ENCODE results near the gene ATP2B2.

The ATP2B2 gene

DNA sequence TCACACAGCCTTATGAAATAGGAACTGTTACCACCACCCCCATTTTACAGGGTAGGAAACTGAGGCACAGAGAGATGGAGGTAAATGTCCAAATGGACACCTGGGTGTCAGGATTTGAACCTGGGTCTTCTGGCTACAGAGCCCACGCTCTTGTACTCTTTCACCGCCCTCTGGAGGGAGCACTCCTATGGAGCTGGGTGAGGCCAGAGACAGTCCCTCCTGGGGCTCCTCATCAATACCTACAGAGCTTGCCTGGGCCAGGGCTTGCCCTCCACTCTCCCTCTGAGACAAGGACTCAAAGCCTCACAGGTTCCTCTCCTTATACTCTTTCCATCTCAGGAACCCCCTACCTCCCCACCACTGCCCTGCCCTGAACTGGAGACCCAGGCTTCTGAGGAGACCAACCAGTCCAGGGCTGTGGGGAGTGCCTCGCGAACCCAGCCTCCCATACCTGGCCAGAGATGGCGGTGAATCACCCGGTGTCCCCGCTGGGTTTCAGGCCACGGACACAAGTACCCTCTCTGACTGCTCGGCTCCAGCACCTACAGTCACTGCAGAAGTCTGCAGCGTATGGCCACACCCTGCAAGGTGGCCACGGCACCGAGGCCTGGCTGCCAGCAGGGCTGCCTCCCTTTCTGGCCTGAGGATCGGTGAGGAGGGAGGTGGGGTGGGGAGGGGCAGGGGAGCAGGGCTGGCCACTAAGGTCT is 22.1 kb upstream of the ATP2B2 start:
- no peak for ATAC-seq (ENCODE audit: insufficient read depth, low read depth)
- TF ChIP-seq, protein P1, sequence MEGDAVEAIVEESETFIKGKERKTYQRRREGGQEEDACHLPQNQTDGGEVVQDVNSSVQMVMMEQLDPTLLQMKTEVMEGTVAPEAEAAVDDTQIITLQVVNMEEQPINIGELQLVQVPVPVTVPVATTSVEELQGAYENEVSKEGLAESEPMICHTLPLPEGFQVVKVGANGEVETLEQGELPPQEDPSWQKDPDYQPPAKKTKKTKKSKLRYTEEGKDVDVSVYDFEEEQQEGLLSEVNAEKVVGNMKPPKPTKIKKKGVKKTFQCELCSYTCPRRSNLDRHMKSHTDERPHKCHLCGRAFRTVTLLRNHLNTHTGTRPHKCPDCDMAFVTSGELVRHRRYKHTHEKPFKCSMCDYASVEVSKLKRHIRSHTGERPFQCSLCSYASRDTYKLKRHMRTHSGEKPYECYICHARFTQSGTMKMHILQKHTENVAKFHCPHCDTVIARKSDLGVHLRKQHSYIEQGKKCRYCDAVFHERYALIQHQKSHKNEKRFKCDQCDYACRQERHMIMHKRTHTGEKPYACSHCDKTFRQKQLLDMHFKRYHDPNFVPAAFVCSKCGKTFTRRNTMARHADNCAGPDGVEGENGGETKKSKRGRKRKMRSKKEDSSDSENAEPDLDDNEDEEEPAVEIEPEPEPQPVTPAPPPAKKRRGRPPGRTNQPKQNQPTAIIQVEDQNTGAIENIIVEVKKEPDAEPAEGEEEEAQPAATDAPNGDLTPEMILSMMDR (IDR thresholded peaks at IDR 0.05; ENCODE audit: borderline replicate concordance, extremely low read depth, low read length, poor library complexity, severe bottlenecking): no peak
- TF ChIP-seq EZH2 (IDR thresholded peaks at IDR 0.05; ENCODE audit: borderline replicate concordance, low read depth, low read length, severe bottlenecking): no peak
- Histone ChIP-seq H2AFZ (ENCODE audit: low read depth, low read length) (no peak overlapping the region), H3K4me1 (ENCODE audit: insufficient read depth, low read length) (no peaks in the 10 kb centered on the region), H3K4me3 (ENCODE audit: low read depth in 1 of 2, low read length in 2 of 2) (no peak overlapping the region), H3K27me3 (ENCODE audit: insufficient read depth, low read length, poor library complexity) (no peaks in the 10 kb centered on the region), H3K9ac (ENCODE audit: low read depth, low read length) (no peak overlapping the region), H4K20me1 (ENCODE audit: insufficient read depth, low read length) (no peaks in the 10 kb centered on the region; the same call in 1 of the 2 replicates), H3K27ac (ENCODE audit: low read length) (no peak overlapping the region), H3K4me2 (ENCODE audit: insufficient read depth, low read length) (no peak overlapping the region), H3K9me3 (ENCODE audit: insufficient read depth, low read length, severe bottlenecking) (no peaks in the 10 kb centered on the region), H3K36me3 (ENCODE audit: insufficient read depth, low read length) (no peaks in the 10 kb centered on the region), H3K79me2 (ENCODE audit: insufficient read depth, low read length) (no peaks in the 10 kb centered on the region)
- no peak for DNase-seq

DNA sequence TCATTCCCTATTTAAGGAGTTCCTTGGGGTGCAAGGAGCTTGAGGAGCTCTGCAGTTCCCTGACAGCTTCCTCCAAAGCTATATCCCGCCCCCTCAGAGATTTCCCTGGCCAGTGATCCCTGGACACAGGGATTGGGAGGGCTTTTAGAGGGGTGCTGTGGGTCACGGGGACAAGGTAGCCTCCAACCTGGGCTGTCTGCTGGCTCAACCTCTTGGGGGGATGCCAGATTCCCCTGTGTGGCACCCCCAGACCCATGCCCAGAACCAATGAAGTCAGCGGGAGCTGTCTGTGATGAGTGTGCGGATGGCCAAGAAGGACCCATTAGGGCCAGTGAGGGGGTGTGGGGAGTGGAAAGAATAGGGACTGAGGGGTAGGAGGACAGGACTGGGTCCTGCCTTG is 21.0 kb upstream of the ATP2B2 start:
- Histone ChIP-seq H4K20me1 (ENCODE audit: insufficient read depth, low read length) (no peaks in the 10 kb centered on the region; the same call in 1 of the 2 replicates), H2AFZ (ENCODE audit: low read depth, low read length) (no peak overlapping the region), H3K79me2 (ENCODE audit: insufficient read depth, low read length) (no peaks in the 10 kb centered on the region), H3K9me3 (ENCODE audit: insufficient read depth, low read length, severe bottlenecking) (no peaks in the 10 kb centered on the region), H3K27me3 (ENCODE audit: insufficient read depth, low read length, poor library complexity) (no peaks in the 10 kb centered on the region), H3K4me1 (ENCODE audit: insufficient read depth, low read length) (no peaks in the 10 kb centered on the region), H3K27ac (ENCODE audit: low read length) (no peak overlapping the region), H3K9ac (ENCODE audit: low read depth, low read length) (no peak overlapping the region), H3K36me3 (ENCODE audit: insufficient read depth, low read length) (no peaks in the 10 kb centered on the region), H3K4me3 (ENCODE audit: low read depth in 1 of 2, low read length in 2 of 2) (no peak overlapping the region), H3K4me2 (ENCODE audit: insufficient read depth, low read length) (no peak overlapping the region)
- ATAC-seq (ENCODE audit: insufficient read depth, low read depth) (no peak), DNase-seq (no peak)
- no peak for TF ChIP-seq EZH2 (IDR thresholded peaks at IDR 0.05; ENCODE audit: borderline replicate concordance, low read depth, low read length, severe bottlenecking)
- TF ChIP-seq, protein P1 (IDR thresholded peaks at IDR 0.05; ENCODE audit: borderline replicate concordance, extremely low read depth, low read length, poor library complexity, severe bottlenecking): no peak

DNA sequence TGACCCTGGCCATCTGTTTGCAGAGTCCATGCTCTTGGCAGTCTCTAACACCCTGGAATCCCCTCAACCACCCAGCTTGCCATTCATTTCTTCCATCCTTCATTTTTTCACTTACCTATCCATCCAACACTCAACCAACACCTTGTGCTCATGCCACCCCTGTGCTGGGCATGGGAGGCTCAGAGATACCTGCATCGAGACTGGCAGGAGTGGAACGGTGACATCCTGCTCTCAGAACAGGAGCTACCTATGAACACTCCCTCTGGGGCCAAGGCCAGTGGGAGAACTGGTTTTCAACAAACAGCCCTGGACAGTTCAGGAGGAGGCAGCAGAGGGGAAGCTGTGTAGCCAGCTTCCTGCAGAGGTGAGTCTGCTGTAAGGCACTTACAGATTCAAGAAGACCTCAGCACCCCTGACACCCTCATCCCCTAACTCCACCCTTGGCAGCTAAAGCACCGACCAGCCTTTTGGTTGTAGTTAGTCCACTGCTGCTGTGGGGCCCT is 19.5 kb upstream of the ATP2B2 start:
- Histone ChIP-seq H2AFZ (ENCODE audit: low read depth, low read length) (no peak overlapping the region), H3K27ac (ENCODE audit: low read length) (no peak overlapping the region), H3K36me3 (ENCODE audit: insufficient read depth, low read length) (no peaks in the 10 kb centered on the region), H3K4me2 (ENCODE audit: insufficient read depth, low read length) (no peak overlapping the region), H4K20me1 (ENCODE audit: insufficient read depth, low read length) (no peaks in the 10 kb centered on the region; the same call in 1 of the 2 replicates), H3K9ac (ENCODE audit: low read depth, low read length) (no peak overlapping the region), H3K9me3 (ENCODE audit: insufficient read depth, low read length, severe bottlenecking) (no peaks in the 10 kb centered on the region), H3K4me1 (ENCODE audit: insufficient read depth, low read length) (no peaks in the 10 kb centered on the region), H3K79me2 (ENCODE audit: insufficient read depth, low read length) (no peaks in the 10 kb centered on the region), H3K27me3 (ENCODE audit: insufficient read depth, low read length, poor library complexity) (no peaks in the 10 kb centered on the region), H3K4me3 (ENCODE audit: low read depth in 1 of 2, low read length in 2 of 2) (no peak overlapping the region)
- ATAC-seq (ENCODE audit: insufficient read depth, low read depth): no peak
- TF ChIP-seq, protein P1 (IDR thresholded peaks at IDR 0.05; ENCODE audit: borderline replicate concordance, extremely low read depth, low read length, poor library complexity, severe bottlenecking): no peak
- no peak for TF ChIP-seq EZH2 (IDR thresholded peaks at IDR 0.05; ENCODE audit: borderline replicate concordance, low read depth, low read length, severe bottlenecking)
- DNase-seq: no peak
